ENCODE results near the gene HBA1. TPM values are rescaled to one million over a fixed set of nuclear protein-coding genes. Genes with fewer than 3 reads are reported as not detected.

The HBA1 gene
- total and polyA plus RNA-seq, 2 of the 8 experiments (the other 6 are each of a cell fraction or from before 2014, with no cell fraction given): 2.3 TPM

- H2BK5ac ChIP-seq (ENCODE audit: low read depth, low read length): peak overlapping the region; percentile 74; the same call in 1 of the 2 replicates
- H3K56ac ChIP-seq (replicated peaks; ENCODE audit: insufficient read length, low read depth, low read length): no peak overlapping the region
- no peaks in the 10 kb centered on the region for H3K9me3 ChIP-seq (ENCODE audit: insufficient read depth in 2 of 2, low read depth in 1 of 2, low read length in 1 of 2)
- H3K27me3 ChIP-seq (replicated peaks in 1 of 4; ENCODE audit: control insufficient read depth in 3 of 4, extremely low read depth in 1 of 4, insufficient read depth in 3 of 4, low read length in 3 of 4): peaks cover 53 to 79% (median 73%) of the 10 kb centered on the region in 4 experiments
- 62% methylated on average over 3 of the region's 3 CpGs; no CpG with 5 or more reads in 1 of the 2 experiments for WGBS, 2 experiments (ENCODE audit: extremely low coverage in 1 of 2, insufficient coverage in 1 of 2, insufficient read length in 1 of 2, insufficient replicate concordance in 2 of 2, low coverage in 1 of 2, low lambda C conversion rate in 2 of 2, missing lambda C conversion rate in 1 of 2)
- H3K27ac ChIP-seq (ENCODE audit: low read depth, low read length): no peak overlapping the region
- no peak overlapping the region for H4K8ac ChIP-seq (ENCODE audit: extremely low read depth, insufficient read depth, low read length)
- no peak overlapping the region for H3K23ac ChIP-seq (ENCODE audit: insufficient read length)
- DNase-seq (ENCODE audit: low read depth in 1 of 2, low spot score in 2 of 2) (no peak), FAIRE-seq (no peak)
- ChIA-PET POLR2A (ENCODE audit: partially characterized antibody) (interaction anchor here (1.3 to 5.0 kb wide), 3 partner anchors 9 to 94 kb away, joined by 3 to 29 read pairs (median 16); partner anchors contain the start of gene HBQ1), CTCF (ENCODE audit: partially characterized antibody) (interaction anchor here (1.2 to 5.6 kb wide), 6 partner anchors 9 to 103 kb away, joined by 4 to 24 read pairs (median 9); no protein-coding TSS in a partner anchor)
- peak overlapping the region; percentile 48; the same call in 1 of the 2 replicates for H2BK15ac ChIP-seq (ENCODE audit: low read length)
- H3K18ac ChIP-seq (ENCODE audit: extremely low read depth, low read length): no peak overlapping the region
- H3K36me3 ChIP-seq (ENCODE audit: control insufficient read depth in 2 of 4, insufficient read depth in 4 of 4, low read length in 3 of 4): peaks cover 0 to 9% (median 0%) of the 10 kb centered on the region in 4 experiments; a peak in 2 of 8 replicates
- H3K4me2 ChIP-seq (ENCODE audit: insufficient read depth in 1 of 2, low read depth in 2 of 2, low read length in 2 of 2): no peak overlapping the region
- no peak overlapping the region for H2BK20ac ChIP-seq (ENCODE audit: low read length)
- no peaks in the 10 kb centered on the region for H3K79me2 ChIP-seq (ENCODE audit: control insufficient read depth in 1 of 2, insufficient read depth in 2 of 2, low read length in 2 of 2)
- no peaks in the 10 kb centered on the region for H3K79me1 ChIP-seq (ENCODE audit: low read depth, low read length)
- H4K5ac ChIP-seq (ENCODE audit: insufficient read length, low read depth, low read length): no peak overlapping the region
- TF ChIP-seq POU5F1 (IDR thresholded peaks at IDR 0.05; ENCODE audit: low read depth, low read length): no peak
- no peak for TF ChIP-seq CBX8 (IDR thresholded peaks at IDR 0.05; ENCODE audit: borderline replicate concordance, low read depth, low read length)
- TF ChIP-seq CHD1 (IDR thresholded peaks at IDR 0.05; ENCODE audit: low read depth, low read length): no peak
- TF ChIP-seq FOSL1 (IDR thresholded peaks at IDR 0.05; ENCODE audit: insufficient read depth, low read depth, low read length): no peak
- TF ChIP-seq BACH1 (IDR thresholded peaks at IDR 0.05; ENCODE audit: low read length): no peak
- peaks cover 0 to 20% (median 17%) of the 10 kb centered on the region in 4 experiments; a peak in 6 of 7 replicates for H3K4me1 ChIP-seq (replicated peaks in 1 of 4; ENCODE audit: control insufficient read depth in 3 of 4, insufficient read depth in 4 of 4, low read length in 3 of 4)
- no peak overlapping the region for H2AFZ ChIP-seq (ENCODE audit: low read length)
- H3K9ac ChIP-seq (replicated peaks in 1 of 4; ENCODE audit: extremely low read depth in 1 of 4, low read depth in 3 of 4, low read length in 3 of 4): no peak overlapping the region
- no peak overlapping the region for H2BK120ac ChIP-seq (replicated peaks; ENCODE audit: low read depth, low read length)
- no peak overlapping the region; the same call in 1 of the 2 replicates for H2BK12ac ChIP-seq (ENCODE audit: low read depth, low read length)
- peaks cover 2 to 8% of the 10 kb centered on the region in 2 experiments for H4K20me1 ChIP-seq (replicated peaks in 1 of 2; ENCODE audit: control insufficient read depth in 1 of 2, insufficient read depth in 2 of 2, low read length in 2 of 2)
- no peak overlapping the region for H3K4me3 ChIP-seq (ENCODE audit: extremely low read depth in 1 of 4, insufficient read depth in 2 of 4, low read depth in 3 of 4, low read length in 4 of 4)
- no peak overlapping the region for H2AK5ac ChIP-seq (ENCODE audit: low read depth, low read length)
- H3K23me2 ChIP-seq (ENCODE audit: low read depth, low read length): peaks cover 10% of the 10 kb centered on the region; the same call in 1 of the 2 replicates
- H4K91ac ChIP-seq (replicated peaks; ENCODE audit: insufficient read length, low read length): no peak overlapping the region
- no peak overlapping the region for H3K14ac ChIP-seq (ENCODE audit: insufficient read length)
- no peak overlapping the region for H3K4ac ChIP-seq (replicated peaks; ENCODE audit: insufficient read length, low read depth, low read length)
Measured at GRCh38 chr16:169014-169413, 7.5 kb upstream of the HBA1 start.
